Calu3 (cell line): ENCODE measurements around the gene CACNA2D3. TPM values are rescaled to one million over a fixed set of nuclear protein-coding genes. Genes with fewer than 3 reads are reported as not detected.

Experiments
- BruUV-seq: library from RNA; stranded (reverse); fragments of 400-500 nt; replicated peaks from 2 replicates; lab custom pipeline; 2021; lab: Mats Ljungman, UMichigan
- CTCF ChIA-PET: fragments of 300-600 bp; sonication (Branson Sonifier 250); formaldehyde crosslinking; loops from one replicate; lab custom pipeline; 2022; ENCODE audit warnings: antibody characterized with exemption; lab: Charles Lee
- DNase-seq: peaks from one replicate; pipeline ENCODE4 v3.0.0; 2022
- H3K27ac Mint-ChIP-seq: one replicate; pipeline ENCODE4 v1.8.0; 2022; ENCODE audit warnings: mixed read lengths; ENCODE audit not compliant: unreplicated experiment
- H3K27me3 Mint-ChIP-seq: one replicate; pipeline ENCODE4 v1.8.0; 2022; ENCODE audit warnings: mixed read lengths; ENCODE audit not compliant: unreplicated experiment
- H3K36me3 Mint-ChIP-seq: one replicate; pipeline ENCODE4 v1.8.0; 2022; ENCODE audit warnings: mild to moderate bottlenecking, moderate library complexity, mixed read lengths; ENCODE audit not compliant: insufficient read depth, unreplicated experiment
- H3K4me1 Mint-ChIP-seq: one replicate; pipeline ENCODE4 v1.8.0; 2022; ENCODE audit warnings: mild to moderate bottlenecking, low read depth, mixed read lengths; ENCODE audit not compliant: unreplicated experiment
- H3K4me3 Mint-ChIP-seq: one replicate; pipeline ENCODE4 v1.8.0; 2022; ENCODE audit warnings: mild to moderate bottlenecking, low read depth, moderate library complexity, mixed read lengths; ENCODE audit not compliant: unreplicated experiment
- H3K9me3 Mint-ChIP-seq: one replicate; pipeline ENCODE4 v1.8.0; 2022; ENCODE audit warnings: low read depth, mixed read lengths; ENCODE audit not compliant: unreplicated experiment
- intact Hi-C: fragments of 100-400 bp; cut with micrococcal nuclease; formaldehyde crosslinking; loops from one replicate; pipeline ENCODE4 v1.10.0; 2022; ENCODE audit not compliant: unreplicated experiment
- total RNA-seq: library from RNA; stranded (reverse); gene quantifications from 2 replicates; pipeline ENCODE4 v1.2.3, GENCODE V29; 2022
- TF ChIP-seq, protein P1 (sequence below): fragments of 200-600 bp; IDR thresholded peaks from one replicate; pipeline ENCODE4 v1.8.0; 2022; ENCODE audit warnings: antibody characterized with exemption; ENCODE audit not compliant: unreplicated experiment

CACNA2D3 gene
- total RNA-seq, 1 experiment from 2014 or later = not detected

DNA sequence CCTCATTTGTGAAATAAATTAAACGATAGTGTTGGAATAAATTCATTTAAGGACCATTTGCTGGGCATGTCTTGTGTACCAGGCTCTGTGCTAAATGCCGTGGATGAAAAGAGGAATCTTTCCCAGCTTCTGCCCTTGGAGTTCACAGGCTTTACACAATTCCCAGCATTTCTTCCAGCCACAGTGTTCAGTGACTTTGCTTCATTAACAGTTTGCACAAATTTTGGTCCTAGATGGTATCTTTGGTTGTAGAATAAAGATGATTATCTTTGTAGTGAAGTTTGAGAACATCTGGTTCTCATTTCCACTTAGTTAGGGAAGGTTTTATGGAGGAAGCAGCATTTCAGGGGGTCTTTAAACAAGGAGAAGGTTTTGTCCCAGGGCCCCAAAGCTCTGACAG is 705.4 kb downstream of the CACNA2D3 start:
- Mint-ChIP-seq H3K4me1 (no peaks in the 10 kb centered on the region), H3K36me3 (no peaks in the 10 kb centered on the region), H3K9me3 (peaks cover 8% of the 10 kb centered on the region), H3K27me3 (no peaks in the 10 kb centered on the region), H3K4me3 (no peak overlapping the region), H3K27ac (no peak overlapping the region)
- BruUV-seq = no TSS peak
- TF ChIP-seq, protein P1, sequence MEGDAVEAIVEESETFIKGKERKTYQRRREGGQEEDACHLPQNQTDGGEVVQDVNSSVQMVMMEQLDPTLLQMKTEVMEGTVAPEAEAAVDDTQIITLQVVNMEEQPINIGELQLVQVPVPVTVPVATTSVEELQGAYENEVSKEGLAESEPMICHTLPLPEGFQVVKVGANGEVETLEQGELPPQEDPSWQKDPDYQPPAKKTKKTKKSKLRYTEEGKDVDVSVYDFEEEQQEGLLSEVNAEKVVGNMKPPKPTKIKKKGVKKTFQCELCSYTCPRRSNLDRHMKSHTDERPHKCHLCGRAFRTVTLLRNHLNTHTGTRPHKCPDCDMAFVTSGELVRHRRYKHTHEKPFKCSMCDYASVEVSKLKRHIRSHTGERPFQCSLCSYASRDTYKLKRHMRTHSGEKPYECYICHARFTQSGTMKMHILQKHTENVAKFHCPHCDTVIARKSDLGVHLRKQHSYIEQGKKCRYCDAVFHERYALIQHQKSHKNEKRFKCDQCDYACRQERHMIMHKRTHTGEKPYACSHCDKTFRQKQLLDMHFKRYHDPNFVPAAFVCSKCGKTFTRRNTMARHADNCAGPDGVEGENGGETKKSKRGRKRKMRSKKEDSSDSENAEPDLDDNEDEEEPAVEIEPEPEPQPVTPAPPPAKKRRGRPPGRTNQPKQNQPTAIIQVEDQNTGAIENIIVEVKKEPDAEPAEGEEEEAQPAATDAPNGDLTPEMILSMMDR = no peak
- DNase-seq = no peak
- intact Hi-C loops = no loop called here
- CTCF ChIA-PET = no interaction called here

DNA sequence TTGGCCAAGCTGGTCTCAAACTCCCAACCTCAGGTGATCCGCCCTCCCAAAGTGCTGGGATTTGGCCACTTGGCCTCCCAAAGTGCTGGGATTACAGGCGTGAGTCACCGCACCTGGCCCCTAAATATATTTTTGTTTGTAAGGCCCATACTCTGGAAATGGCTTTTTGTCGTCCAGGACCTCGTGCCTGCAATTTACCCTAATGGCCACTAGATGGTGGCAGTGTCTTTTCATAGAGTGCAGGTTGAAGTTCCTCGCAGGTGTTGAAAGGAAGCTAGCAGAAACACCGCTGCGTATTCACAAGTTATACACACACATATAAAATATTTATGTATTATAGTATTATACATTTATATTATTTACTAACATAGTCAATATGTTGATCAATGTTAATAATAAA is 708.3 kb downstream of the CACNA2D3 start:
- Mint-ChIP-seq H3K4me3 (no peak overlapping the region), H3K4me1 (no peaks in the 10 kb centered on the region), H3K27me3 (no peaks in the 10 kb centered on the region), H3K27ac (no peak overlapping the region), H3K36me3 (no peaks in the 10 kb centered on the region), H3K9me3 (peaks cover 8% of the 10 kb centered on the region)
- BruUV-seq = no TSS peak
- peak; percentile 4 for DNase-seq
- intact Hi-C loops = no loop called here
- CTCF ChIA-PET = interaction anchor here (0.6 kb wide), 1 partner anchor 686 kb away, joined by 8 read pairs; no protein-coding TSS in a partner anchor
- TF ChIP-seq, protein P1 = no peak

DNA sequence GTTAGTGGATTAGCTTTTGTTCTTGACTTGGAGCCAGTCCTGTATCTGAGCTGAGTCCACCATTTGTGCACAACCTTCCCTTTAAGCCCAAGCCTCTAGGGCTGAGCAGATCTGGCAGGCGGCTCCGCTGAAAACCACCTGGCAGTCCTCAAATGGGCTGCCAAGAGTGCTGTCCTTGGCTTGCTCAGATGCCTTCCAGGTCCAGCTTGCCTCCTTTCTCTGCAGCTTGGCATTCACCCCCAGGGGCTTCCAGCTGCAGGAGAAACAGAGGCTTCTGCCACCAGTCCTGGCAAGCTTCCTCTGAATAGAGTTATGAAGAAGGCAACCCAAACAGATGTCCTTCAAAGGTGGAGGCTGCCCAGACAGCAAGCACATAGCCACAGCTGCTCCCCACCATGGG is 708.8 kb downstream of the CACNA2D3 start:
- CTCF ChIA-PET = interaction anchor here (0.6 kb wide), 1 partner anchor 685 kb away, joined by 8 read pairs; no protein-coding TSS in a partner anchor
- intact Hi-C loops = no loop called here
- no TSS peak for BruUV-seq
- Mint-ChIP-seq H3K36me3 (no peaks in the 10 kb centered on the region), H3K9me3 (peaks cover 8% of the 10 kb centered on the region), H3K27me3 (no peaks in the 10 kb centered on the region), H3K4me3 (no peak overlapping the region), H3K27ac (no peak overlapping the region), H3K4me1 (no peaks in the 10 kb centered on the region)
- DNase-seq = no peak
- TF ChIP-seq, protein P1 = no peak

DNA sequence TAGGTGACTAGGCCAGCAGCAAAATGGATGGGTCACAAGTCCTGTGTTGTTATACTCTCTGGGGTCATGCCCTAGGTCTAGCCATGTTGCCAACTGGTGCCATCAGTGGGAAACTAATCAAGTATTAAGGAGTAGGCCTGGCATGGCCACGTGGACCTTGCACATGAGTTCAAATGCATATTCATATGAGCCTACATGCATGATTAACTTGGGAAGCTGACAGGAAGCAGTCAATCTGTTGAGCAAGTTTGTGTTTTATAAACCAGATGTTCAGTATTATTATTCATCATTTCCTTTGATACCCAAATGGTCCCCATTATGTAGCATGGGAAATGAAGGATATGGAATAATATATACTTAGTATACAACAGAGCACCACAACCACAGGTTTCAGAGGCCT is 710.5 kb downstream of the CACNA2D3 start:
- TF ChIP-seq, protein P1 = no peak
- Mint-ChIP-seq H3K36me3 (no peaks in the 10 kb centered on the region), H3K9me3 (peaks cover 8% of the 10 kb centered on the region), H3K4me3 (no peak overlapping the region), H3K27me3 (no peaks in the 10 kb centered on the region), H3K27ac (no peak overlapping the region), H3K4me1 (no peaks in the 10 kb centered on the region)
- no TSS peak for BruUV-seq
- intact Hi-C loops = no loop called here
- CTCF ChIA-PET = no interaction called here
- no peak for DNase-seq
